ENCODE data around the gene MIER3.

- TF ChIP-seq CTCF (IDR thresholded peaks at IDR 0.05; ENCODE audit: poor library complexity) (no peak), EZH2 (IDR thresholded peaks at IDR 0.05; ENCODE audit: borderline replicate concordance) (no peak)
Observed at GRCh38 chr5:56993241-56993640, 41.3 kb upstream of the MIER3 start.
